H1 (cell line): ENCODE results near the gene TSNAXIP1. TPM values are rescaled to one million over a fixed set of nuclear protein-coding genes. Genes with fewer than 3 reads are reported as not detected.

Experiments
- CTCF ChIA-PET: fragments of 300-600 bp; sonication (Branson Sonifier 250); formaldehyde crosslinking; loops from one replicate; lab custom pipeline; 2021; ENCODE audit not compliant: partially characterized antibody; lab: Charles Lee
- POLR2A ChIA-PET: fragments of 300-600 bp; sonication (Branson Sonifier 250); formaldehyde crosslinking; loops from one replicate; lab custom pipeline; 2021; ENCODE audit warnings: inconsistent platforms; ENCODE audit not compliant: partially characterized antibody; lab: Charles Lee
- DNase-seq, 2 experiments: peaks; one replicate each; pipeline versions ENCODE4 v3.0.0 to v3.0.0-alpha.2; 2010 to 2022; ENCODE audit warnings: low spot score in 2 of 2, low read depth in 1 of 2, mixed read lengths in 1 of 2
- FAIRE-seq: peaks from 2 replicates; lab custom pipeline; 2011; peaks lifted over from hg19 to GRCh38; lab: Jason Lieb, UNC
- H2AFZ ChIP-seq: 2 replicates; pipeline ENCODE4 v1.8.1; 2012; ENCODE audit warnings: low read length, inconsistent platforms
- H2AK5ac ChIP-seq: 2 replicates; pipeline ENCODE4 v1.6.1; 2013; ENCODE audit warnings: low read depth, low read length
- H2BK120ac ChIP-seq: replicated peaks from 2 replicates; pipeline ENCODE3; 2013; ENCODE audit warnings: low read depth, low read length, inconsistent platforms
- H2BK12ac ChIP-seq: 2 replicates; pipeline ENCODE4 v1.6.1; 2013; ENCODE audit warnings: low read depth, low read length
- H2BK15ac ChIP-seq: 2 replicates; pipeline ENCODE4 v1.6.1; 2013; ENCODE audit warnings: low read length
- H2BK20ac ChIP-seq: 2 replicates; pipeline ENCODE4 v1.6.1; 2013; ENCODE audit warnings: low read length
- H2BK5ac ChIP-seq: 2 replicates; pipeline ENCODE4 v1.6.1; 2013; ENCODE audit warnings: low read depth, low read length
- H3K14ac ChIP-seq: 2 replicates; pipeline ENCODE4 v1.6.1; 2013; ENCODE audit warnings: inconsistent platforms; ENCODE audit not compliant: insufficient read length
- H3K18ac ChIP-seq: 2 replicates; pipeline ENCODE4 v1.6.1; 2013; ENCODE audit warnings: low read length; ENCODE audit errors: extremely low read depth
- H3K23ac ChIP-seq: 2 replicates; pipeline ENCODE4 v1.6.1; 2013; ENCODE audit warnings: inconsistent platforms; ENCODE audit not compliant: insufficient read length
- H3K23me2 ChIP-seq: 2 replicates; pipeline ENCODE4 v1.6.1; 2013; ENCODE audit warnings: low read depth, low read length
- H3K27ac ChIP-seq: 2 replicates; pipeline ENCODE4 v1.6.1; 2011; ENCODE audit warnings: low read depth, low read length, inconsistent platforms
- H3K27me3 ChIP-seq, 4 experiments: replicated peaks in 1 of 4; 1 replicate in 1 of 4; 2 replicates in 3 of 4; pipeline versions ENCODE4 v1.6.1 to v1.8.1; 2011 to 2013; ENCODE audit warnings: low read length in 3 of 4, mild to moderate bottlenecking in 3 of 4, inconsistent platforms in 2 of 4, mixed read lengths in 2 of 4, moderate library complexity in 1 of 4; ENCODE audit not compliant: control insufficient read depth in 3 of 4, insufficient read depth in 3 of 4; ENCODE audit errors: extremely low read depth in 1 of 4
- H3K36me3 ChIP-seq, 4 experiments: 2 replicates each; pipeline versions ENCODE4 v1.6.1 to v1.8.1; 2011 to 2013; ENCODE audit warnings: mild to moderate bottlenecking in 4 of 4, low read length in 3 of 4, moderate library complexity in 2 of 4, control low read depth in 1 of 4, inconsistent platforms in 1 of 4; ENCODE audit not compliant: insufficient read depth in 4 of 4, control insufficient read depth in 2 of 4
- H3K4ac ChIP-seq: replicated peaks from 2 replicates; pipeline ENCODE3; 2013; ENCODE audit warnings: low read length, low read depth, mixed read lengths, inconsistent platforms; ENCODE audit not compliant: insufficient read length
- H3K4me1 ChIP-seq, 4 experiments: replicated peaks in 1 of 4; 1 replicate in 1 of 4; 2 replicates in 3 of 4; pipeline versions ENCODE4 v1.6.1 to v1.8.1; 2011 to 2013; ENCODE audit warnings: low read length in 3 of 4, inconsistent platforms in 2 of 4, mixed read lengths in 1 of 4; ENCODE audit not compliant: insufficient read depth in 4 of 4, control insufficient read depth in 3 of 4
- H3K4me2 ChIP-seq, 2 experiments: 2 replicates each; pipeline versions ENCODE4 v1.6.1 to v1.8.1; 2011 to 2013; ENCODE audit warnings: low read depth in 2 of 2, low read length in 2 of 2, control low read depth in 1 of 2, inconsistent platforms in 1 of 2, mild to moderate bottlenecking in 1 of 2; ENCODE audit not compliant: insufficient read depth in 1 of 2
- H3K4me3 ChIP-seq, 4 experiments: fragments of 200-600, 300-600 bp in 1 of 4; sonication (generic), shearing (Covaris generic), sonication (Bioruptor Twin) in 1 of 4; 2 replicates each; pipeline versions ENCODE4 v1.5.1 to v1.8.1; 2011 to 2016; ENCODE audit warnings: low read length in 4 of 4, low read depth in 3 of 4, control low read depth in 2 of 4, inconsistent platforms in 2 of 4, mild to moderate bottlenecking in 2 of 4, mixed read lengths in 1 of 4, moderate library complexity in 1 of 4; ENCODE audit not compliant: insufficient read depth in 2 of 4; ENCODE audit errors: extremely low read depth in 1 of 4
- H3K56ac ChIP-seq: replicated peaks from 2 replicates; pipeline ENCODE3; 2013; ENCODE audit warnings: low read depth, mild to moderate bottlenecking, mixed read lengths, low read length, inconsistent platforms; ENCODE audit not compliant: insufficient read length
- H3K79me1 ChIP-seq: 2 replicates; pipeline ENCODE4 v1.6.1; 2013; ENCODE audit warnings: low read depth, low read length, control low read depth
- H3K79me2 ChIP-seq, 2 experiments: 2 replicates each; pipeline versions ENCODE4 v1.6.1 to v1.8.1; 2012 to 2013; ENCODE audit warnings: low read length in 2 of 2, mild to moderate bottlenecking in 2 of 2, inconsistent platforms in 1 of 2; ENCODE audit not compliant: insufficient read depth in 2 of 2, control insufficient read depth in 1 of 2
- H3K9ac ChIP-seq, 4 experiments: replicated peaks in 1 of 4; 1 replicate in 1 of 4; 2 replicates in 3 of 4; pipeline versions ENCODE4 v1.6.1 to v1.8.1; 2011 to 2013; ENCODE audit warnings: low read depth in 3 of 4, low read length in 3 of 4, control low read depth in 2 of 4, mild to moderate bottlenecking in 2 of 4, moderate library complexity in 2 of 4, inconsistent platforms in 1 of 4; ENCODE audit errors: extremely low read depth in 1 of 4
- H3K9me3 ChIP-seq, 2 experiments: 2 replicates each; pipeline versions ENCODE4 v1.6.1 to v1.8.1; 2012 to 2013; ENCODE audit warnings: mild to moderate bottlenecking in 2 of 2, moderate library complexity in 2 of 2, control low read depth in 1 of 2, inconsistent platforms in 1 of 2, low read depth in 1 of 2, low read length in 1 of 2, mixed read lengths in 1 of 2; ENCODE audit not compliant: insufficient read depth in 2 of 2
- H4K20me1 ChIP-seq, 2 experiments: replicated peaks in 1 of 2; 2 replicates each; pipeline versions ENCODE3 to v1.8.1; 2011 to 2013; ENCODE audit warnings: inconsistent platforms in 2 of 2, low read length in 2 of 2, mild to moderate bottlenecking in 1 of 2; ENCODE audit not compliant: insufficient read depth in 2 of 2, control insufficient read depth in 1 of 2
- H4K5ac ChIP-seq: 2 replicates; pipeline ENCODE4 v1.6.1; 2013; ENCODE audit warnings: low read length, low read depth, mixed read lengths, inconsistent platforms; ENCODE audit not compliant: insufficient read length
- H4K8ac ChIP-seq: 2 replicates; pipeline ENCODE4 v1.8.0; 2013; ENCODE audit warnings: mild to moderate bottlenecking, moderate library complexity, low read length, inconsistent platforms; ENCODE audit not compliant: insufficient read depth; ENCODE audit errors: extremely low read depth
- H4K91ac ChIP-seq: replicated peaks from 2 replicates; pipeline ENCODE3; 2013; ENCODE audit warnings: low read length, mixed read lengths, inconsistent platforms; ENCODE audit not compliant: insufficient read length
- BCL11A ChIP-seq, 2 experiments: IDR thresholded peaks; one replicate each; pipeline ENCODE4 v1.6.1; 2011; ENCODE audit warnings: low read depth in 2 of 2, low read length in 2 of 2, mild to moderate bottlenecking in 2 of 2
- GABPA ChIP-seq: IDR thresholded peaks from 2 replicates; pipeline ENCODE4 v1.6.1; 2011; ENCODE audit warnings: mild to moderate bottlenecking, low read length, moderate library complexity, borderline replicate concordance; ENCODE audit not compliant: insufficient read depth
- TBP ChIP-seq: IDR thresholded peaks from 2 replicates; pipeline ENCODE4 v1.6.1; 2011; ENCODE audit warnings: low read depth, low read length, improper control_type of control experiment
- WGBS, 2 experiments: shearing (Covaris generic) in 1 of 2; methylation state at CpG; one replicate each; pipeline versions ENCODE4 v1.1.6 to v1.1.7; 2013 to 2015; ENCODE audit warnings: low lambda C conversion rate in 2 of 2, mixed read lengths in 2 of 2, inconsistent platforms in 1 of 2, low coverage in 1 of 2, missing lambda C conversion rate in 1 of 2; ENCODE audit not compliant: insufficient replicate concordance in 2 of 2, insufficient coverage in 1 of 2, insufficient read length in 1 of 2; ENCODE audit errors: extremely low coverage in 1 of 2, missing lambda C conversion rate in 1 of 2; 5-methylcytosine and 5-hydroxymethylcytosine counted together
- polyA plus RNA-seq, 7 experiments: library from polyadenylated mRNA; depleted of rRNA in 3 of 7; stranded (reverse) in 5 of 7; unstranded in 2 of 7; fragments of >200 nt in 5 of 7; fragments of 200-250 nt in 2 of 7; gene quantifications; 1 replicate in 5 of 7; 2 replicates in 1 of 7; 4 replicates in 1 of 7; pipeline versions ENCODE4 v1.2.1 to v1.2.3, GENCODE V29; 2011 to 2013; ENCODE audit warnings: missing spikeins in 2 of 7, mixed read lengths in 2 of 7
- total RNA-seq: library from RNA; stranded (reverse); fragmentation: NEBNext Ultra II Directional; extraction: Animal tissue kit (Norgen Biotek cat#: 25700); gene quantifications from 2 replicates; pipeline ENCODE4 v1.2.1, GENCODE V29; 2021

Gene TSNAXIP1
- total and polyA plus RNA-seq, 2 of the 8 experiments (the other 6 are each of a cell fraction or from before 2014, with no cell fraction given): 0.37 to 0.94 TPM

DNA sequence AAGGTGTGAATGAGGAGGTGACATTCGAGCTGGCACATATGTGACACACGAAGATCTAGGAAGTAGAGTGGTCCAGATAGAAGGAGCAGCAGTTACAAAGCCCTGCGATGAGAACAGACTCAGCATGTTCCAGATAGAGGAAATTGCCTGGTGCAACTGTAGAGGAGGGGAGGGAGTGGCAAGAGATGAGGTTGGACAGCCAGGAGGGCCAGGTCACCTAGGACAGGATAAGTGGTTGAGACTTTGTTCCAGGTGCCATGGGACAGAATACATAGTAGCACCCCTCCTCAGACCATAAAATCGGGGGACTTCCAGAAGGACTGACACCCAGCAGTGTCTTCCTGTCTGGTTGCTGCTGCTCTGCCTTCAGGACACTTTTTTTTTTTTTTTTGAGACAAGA, 51.8 kb downstream of the TSNAXIP1 start:
- Histone ChIP-seq H2BK20ac (no peak overlapping the region), H3K18ac (no peak overlapping the region; the same call in 1 of the 2 replicates), H3K23me2 (no peaks in the 10 kb centered on the region), H3K79me1 (peaks cover 50% of the 10 kb centered on the region), H2AFZ (no peak overlapping the region), H3K27ac (peak overlapping the region; percentile 84), H2BK15ac (no peak overlapping the region), H2BK120ac (no peak overlapping the region), H3K4me3 (no peak overlapping the region; a peak in 1 of 8 replicates), H3K23ac (no peak overlapping the region), H4K91ac (no peak overlapping the region), H3K14ac (no peak overlapping the region), H3K27me3 (no peaks in the 10 kb centered on the region), H4K20me1 (peaks cover 36 to 61% of the 10 kb centered on the region in 2 experiments), H3K9ac (peak overlapping the region in 1 of 4 experiments; percentile 29; a peak in 1 of 7 replicates), H3K56ac (no peak overlapping the region), H2BK12ac (peak overlapping the region; percentile 96; the same call in 1 of the 2 replicates), H4K5ac (no peak overlapping the region), H3K9me3 (no peaks in the 10 kb centered on the region), H2AK5ac (no peak overlapping the region; the same call in 1 of the 2 replicates), H3K36me3 (peaks cover 0 to 18% (median 4%) of the 10 kb centered on the region in 4 experiments; a peak in 3 of 8 replicates), H2BK5ac (peak overlapping the region; percentile 63; the same call in 1 of the 2 replicates), H3K4ac (no peak overlapping the region), H4K8ac (peak overlapping the region; percentile 9; the same call in 1 of the 2 replicates), H3K4me2 (peak overlapping the region in 1 of 2 experiments; percentile 43; a peak in 2 of 4 replicates), H3K79me2 (peaks cover 42 to 97% of the 10 kb centered on the region in 2 experiments), H3K4me1 (peaks cover 8 to 19% (median 13%) of the 10 kb centered on the region in 4 experiments)
- CTCF ChIA-PET: interaction anchor here (1.6 kb wide), 1 partner anchor 42 kb away, joined by 4 read pairs; no protein-coding TSS in a partner anchor
- FAIRE-seq (no peak), DNase-seq (no peak)
- POLR2A ChIA-PET: interaction anchor here (1.1 to 2.9 kb wide), 2 partner anchors 11 to 21 kb away, joined by 3 to 27 read pairs; partner anchors contain the start of genes CENPT and NUTF2
- TF ChIP-seq TBP: no peak
- no peak for TF ChIP-seq BCL11A (IDR thresholded peaks at IDR 0.05; ENCODE audit: low read depth in 2 of 2, low read length in 2 of 2)
- no peak for TF ChIP-seq GABPA
- WGBS, 2 experiments: 87% methylated on average over 4 of the region's 4 CpGs; no CpG with 5 or more reads in 1 of the 2 experiments
